ENCODE results near the gene PON2. TPM values are rescaled to one million over a fixed set of nuclear protein-coding genes. Genes with fewer than 3 reads are reported as not detected.

PON2 gene
- 125 and 162 TPM in 2 replicates for polyA plus RNA-seq (2012; rRNA removed)
- polyA plus RNA-seq (2012; cell fraction: cytosol; rRNA removed): 154 and 183 TPM in 2 replicates
- polyA plus RNA-seq (2012; cell fraction: nucleus; rRNA removed): 216 and 258 TPM in 2 replicates

GRCh38 chr7:95434557-95435421 is at the start of gene PON2:
Gene PON2 (minus strand): TSS chr7:95435028. CDS start chr7:95434951, 77 bp downstream.
- WGBS (ENCODE audit: low lambda C conversion rate): 9% methylated on average over 41 of the region's 58 CpGs
- Histone ChIP-seq H3K9ac (peak within 1 kb of the TSS; percentile 86), H3K4me2 (peak within 1 kb of the TSS; percentile 76), H3K4me3 (ENCODE audit: low read depth in 2 of 2, low read length in 1 of 2) (peak within 1 kb of the TSS; percentile 70 to 72), H3F3A (replicated peaks; ENCODE audit: insufficient read depth) (no peaks in the 10 kb centered on the region), H4K20me1 (ENCODE audit: insufficient read depth) (no peaks in the 10 kb centered on the region), H3K27me3 (ENCODE audit: insufficient read depth) (no peaks in the 10 kb centered on the region), H3K4me1 (ENCODE audit: control insufficient read depth in 1 of 2, insufficient read depth in 2 of 2, low read depth in 1 of 2, low read length in 1 of 2) (peaks cover 0 to 6% of the 10 kb centered on the region in 2 experiments; a peak in 1 of 4 replicates), H3K9me3 (no peaks in the 10 kb centered on the region), H3K27ac (ENCODE audit: low read depth in 2 of 2, low read length in 1 of 2) (peak within 1 kb of the TSS; percentile 64 to 83), H3K36me3 (replicated peaks in 1 of 2; ENCODE audit: control insufficient read depth in 1 of 2, insufficient read depth in 2 of 2, low read length in 1 of 2) (peaks cover 0 to 6% of the 10 kb centered on the region in 2 experiments), H3K9me2 (no peaks in the 10 kb centered on the region), H2AFZ (ENCODE audit: low read depth) (peak within 1 kb of the TSS; percentile 99), H3K79me2 (ENCODE audit: insufficient read depth) (peaks cover 38% of the 10 kb centered on the region)
- DNase-seq: peak; percentile 94
- CTCF ChIA-PET: interaction anchor here (0.6 to 1.9 kb wide), 6 partner anchors 15 to 986 kb away, joined by 3 to 12 read pairs (median 3); no protein-coding TSS in a partner anchor
- POLR2A ChIA-PET: interaction anchor here (0.7 to 1.3 kb wide), 3 partner anchors 9 to 125 kb away, joined by 3 read pairs; no protein-coding TSS in a partner anchor
- TF ChIP-seq POLR2AphosphoS5 (IDR thresholded peaks at IDR 0.05; ENCODE audit: low read depth, low read length): peak; percentile 92; the same call in 1 of the 2 replicates
- TF ChIP-seq PBX3 (IDR thresholded peaks at IDR 0.05): peak; percentile 30; the same call in 1 of the 2 replicates
- peak; percentile 30; the same call in 1 of the 2 replicates for TF ChIP-seq REST (IDR thresholded peaks at IDR 0.05; ENCODE audit: low read depth, low read length)
- TF ChIP-seq FOXJ3 (CRISPR knock-in tag; IDR thresholded peaks at IDR 0.05): no peak
- TF ChIP-seq RAD21 (IDR thresholded peaks at IDR 0.05; ENCODE audit: low read length): no peak
- peak; percentile 71; the same call in 1 of the 2 replicates for TF ChIP-seq MAX (IDR thresholded peaks at IDR 0.05; ENCODE audit: low read depth)
- TF ChIP-seq MXI1 (IDR thresholded peaks at IDR 0.05; ENCODE audit: low read depth, low read length): peak; percentile 73
- TF ChIP-seq GATA2 (CRISPR knock-in tag; IDR thresholded peaks at IDR 0.05): no peak
- no peak; the same call in 1 of the 2 replicates for TF ChIP-seq TCF12 (IDR thresholded peaks at IDR 0.05)
- TF ChIP-seq SMC3 (IDR thresholded peaks at IDR 0.05; ENCODE audit: low read depth, low read length): no peak
- TF ChIP-seq EP300 (IDR thresholded peaks at IDR 0.05; ENCODE audit: borderline replicate concordance in 1 of 2, low read depth in 1 of 2, low read length in 1 of 2): no peak
- TF ChIP-seq YY1 (IDR thresholded peaks at IDR 0.05; ENCODE audit: low read depth): peak; percentile 83
- 0 out of 2 replicates have a peak, but pooled peaks have one; percentile 5 for TF ChIP-seq IRF3 (IDR thresholded peaks at IDR 0.05; ENCODE audit: low read depth, low read length)
- TF ChIP-seq GABPA (IDR thresholded peaks at IDR 0.05; ENCODE audit: low read depth): no peak
- TF ChIP-seq NRF1 (IDR thresholded peaks at IDR 0.05; ENCODE audit: low read depth, low read length): no peak
- TF ChIP-seq EZH2phosphoT487 (IDR thresholded peaks at IDR 0.05; ENCODE audit: borderline replicate concordance, low read depth): no peak
- TF ChIP-seq CTCF (IDR thresholded peaks at IDR 0.05): no peak
- TF ChIP-seq FOSL2 (IDR thresholded peaks at IDR 0.05; ENCODE audit: borderline replicate concordance, low read depth): no peak
- no peak for TF ChIP-seq USF2 (IDR thresholded peaks at IDR 0.05; ENCODE audit: borderline replicate concordance, low read depth, low read length)
